Mesendoderm (in vitro differentiated cells): ENCODE data around the gene ARSA. TPM values are rescaled to one million over a fixed set of nuclear protein-coding genes. Genes with fewer than 3 reads are reported as not detected.
A peak's percentile ranks its signal among the peaks of the same experiment; 100 is the strongest.

Experiments used
- DNase-seq: peaks from one replicate; pipeline ENCODE4 v3.0.0; 2013
- H2AK5ac ChIP-seq: 2 replicates; pipeline ENCODE4 v1.6.1; 2013; ENCODE audit warnings: low read length, inconsistent platforms
- H2BK120ac ChIP-seq: 2 replicates; pipeline ENCODE4 v1.6.1; 2013; ENCODE audit warnings: low read depth, mild to moderate bottlenecking, low read length, moderate library complexity, mixed read lengths
- H2BK15ac ChIP-seq: replicated peaks from 2 replicates; pipeline ENCODE4 v1.6.1; 2013; ENCODE audit warnings: low read depth, mild to moderate bottlenecking, moderate library complexity
- H2BK5ac ChIP-seq: 2 replicates; pipeline ENCODE4 v1.6.1; 2013; ENCODE audit warnings: low read length, inconsistent platforms
- H3K18ac ChIP-seq: 2 replicates; pipeline ENCODE4 v1.6.1; 2013; ENCODE audit warnings: mild to moderate bottlenecking, low read length, mixed read lengths
- H3K23ac ChIP-seq: one replicate; pipeline ENCODE4 v1.6.1; 2013; ENCODE audit warnings: low read length
- H3K27ac ChIP-seq: 2 replicates; pipeline ENCODE4 v1.5.1; 2013; ENCODE audit warnings: low read depth, mild to moderate bottlenecking, inconsistent platforms, low read length, moderate library complexity
- H3K27me3 ChIP-seq: 2 replicates; pipeline ENCODE4 v1.6.1; 2013; ENCODE audit warnings: low read length, control low read depth, mild to moderate bottlenecking, inconsistent platforms; ENCODE audit not compliant: insufficient read depth, poor library complexity
- H3K36me3 ChIP-seq: 2 replicates; pipeline ENCODE4 v1.6.1; 2013; ENCODE audit warnings: low read length, inconsistent platforms; ENCODE audit not compliant: control insufficient read depth, insufficient read depth
- H3K4ac ChIP-seq: one replicate; pipeline ENCODE4 v1.6.1; 2013; ENCODE audit warnings: low read depth, mild to moderate bottlenecking, low read length, moderate library complexity
- H3K4me1 ChIP-seq: 2 replicates; pipeline ENCODE4 v1.6.1; 2013; ENCODE audit warnings: low read depth, low read length, inconsistent platforms; ENCODE audit not compliant: control insufficient read depth
- H3K4me2 ChIP-seq: 2 replicates; pipeline ENCODE4 v1.6.1; 2013; ENCODE audit warnings: low read length
- H3K4me3 ChIP-seq: 2 replicates; pipeline ENCODE4 v1.5.1; 2013; ENCODE audit warnings: mild to moderate bottlenecking, low read length
- H3K56ac ChIP-seq: one replicate; pipeline ENCODE4 v1.6.1; 2013; ENCODE audit warnings: low read length
- H3K79me1 ChIP-seq: 2 replicates; pipeline ENCODE4 v1.6.1; 2013; ENCODE audit warnings: low read length, inconsistent platforms
- H3K79me2 ChIP-seq: 2 replicates; pipeline ENCODE4 v1.6.1; 2013; ENCODE audit warnings: mild to moderate bottlenecking, low read length; ENCODE audit not compliant: control insufficient read depth, insufficient read depth
- H3K9ac ChIP-seq: 2 replicates; pipeline ENCODE4 v1.6.1; 2013; ENCODE audit warnings: low read length, inconsistent platforms
- H4K5ac ChIP-seq: one replicate; pipeline ENCODE4 v1.6.1; 2013; ENCODE audit warnings: low read length
- H4K8ac ChIP-seq: one replicate; pipeline ENCODE4 v1.6.1; 2013; ENCODE audit warnings: low read depth, mild to moderate bottlenecking, control low read depth, low read length, moderate library complexity
- WGBS: extraction: QIAGEN DNeasy Blood & Tissue Kit; methylation state at CpG from one replicate; pipeline ENCODE4 v1.1.7; 2013; ENCODE audit warnings: low lambda C conversion rate, missing lambda C conversion rate; ENCODE audit not compliant: insufficient coverage; ENCODE audit errors: extremely low coverage; 5-methylcytosine and 5-hydroxymethylcytosine counted together
- polyA plus RNA-seq, 2 experiments: library from polyadenylated mRNA; stranded (reverse); fragments of 200-250 nt; gene quantifications; one replicate each; pipeline ENCODE4 v1.2.3, GENCODE V29; 2013

The ARSA gene
- 3.3 TPM for polyA plus RNA-seq (2013, experiment 1 of 2)
- polyA plus RNA-seq (2013, experiment 2 of 2) = 3.1 TPM

DNA sequence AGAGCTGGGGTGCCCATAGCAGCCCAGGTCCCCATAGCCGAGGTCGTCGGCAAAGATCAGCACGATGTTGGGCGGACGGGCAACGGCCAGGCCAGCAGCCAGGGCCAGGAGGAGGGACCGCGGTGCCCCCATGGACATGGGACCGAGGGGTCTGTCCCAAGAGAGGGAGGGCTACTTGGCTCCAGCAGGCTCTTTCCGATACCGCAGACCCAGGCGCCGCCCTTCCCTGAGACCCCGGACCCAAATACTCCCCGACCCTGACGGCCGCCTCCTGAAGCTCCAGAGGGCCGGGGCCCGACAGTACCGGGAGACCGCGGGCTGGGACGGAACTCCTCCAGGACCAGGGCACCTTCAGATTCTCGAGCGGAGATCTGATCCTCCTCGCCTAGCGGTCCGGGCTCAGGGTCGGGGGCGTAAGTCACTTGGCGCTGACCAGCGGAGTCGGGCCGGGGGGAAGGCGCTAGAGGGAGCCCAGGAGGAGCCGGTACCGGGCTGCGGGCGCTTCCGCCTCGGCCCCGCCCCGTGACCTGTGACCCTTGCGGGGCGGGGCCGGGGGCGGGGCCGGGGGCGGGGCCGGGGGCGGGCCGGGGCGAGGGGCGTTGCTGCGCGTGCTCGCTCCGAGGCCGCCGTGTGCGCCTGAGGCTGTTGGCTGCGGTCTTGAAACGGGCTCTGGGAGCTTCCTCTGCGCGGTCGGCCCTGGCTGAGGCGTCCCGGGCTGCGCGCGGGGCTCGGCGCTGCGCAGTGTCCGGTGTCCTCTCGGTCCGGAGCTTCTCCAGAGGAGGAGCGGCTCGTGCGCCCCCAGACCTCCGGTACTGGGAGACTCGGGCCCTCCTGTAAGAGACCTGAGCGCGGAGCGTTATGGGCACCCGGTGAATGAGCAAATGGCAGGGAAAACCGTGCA lies at the start of gene ARSA:
TSS of gene ARSA (minus strand) at position 511 of the 901 bp plus-strand sequence. CDS start at position 138, 373 bp downstream.
- no peak within 1 kb of the TSS for H2AK5ac ChIP-seq
- H2BK5ac ChIP-seq = peak within 1 kb of the TSS; percentile 6
- no peak within 1 kb of the TSS for H3K4ac ChIP-seq
- no peak within 1 kb of the TSS for H2BK120ac ChIP-seq
- no peak within 1 kb of the TSS for H3K23ac ChIP-seq
- no peak within 1 kb of the TSS for H3K27ac ChIP-seq
- no peaks in the 10 kb centered on the region for H3K27me3 ChIP-seq
- H3K9ac ChIP-seq = peak within 1 kb of the TSS; percentile 81
- no CpG with 5 or more reads among the region's 88 CpGs for WGBS
- H2BK15ac ChIP-seq = no peak within 1 kb of the TSS
- H3K79me1 ChIP-seq = peaks cover 1% of the 10 kb centered on the region
- no peaks in the 10 kb centered on the region for H3K36me3 ChIP-seq
- H4K5ac ChIP-seq = no peak within 1 kb of the TSS
- H3K56ac ChIP-seq = peak within 1 kb of the TSS; percentile 93
- no peaks in the 10 kb centered on the region for H3K79me2 ChIP-seq
- H3K4me2 ChIP-seq = peak within 1 kb of the TSS; percentile 87
- no peak within 1 kb of the TSS for H3K18ac ChIP-seq
- no peaks in the 10 kb centered on the region for H3K4me1 ChIP-seq
- no peak within 1 kb of the TSS for H4K8ac ChIP-seq
- H3K4me3 ChIP-seq = peak within 1 kb of the TSS; percentile 71
- peak; percentile 86 for DNase-seq

DNA sequence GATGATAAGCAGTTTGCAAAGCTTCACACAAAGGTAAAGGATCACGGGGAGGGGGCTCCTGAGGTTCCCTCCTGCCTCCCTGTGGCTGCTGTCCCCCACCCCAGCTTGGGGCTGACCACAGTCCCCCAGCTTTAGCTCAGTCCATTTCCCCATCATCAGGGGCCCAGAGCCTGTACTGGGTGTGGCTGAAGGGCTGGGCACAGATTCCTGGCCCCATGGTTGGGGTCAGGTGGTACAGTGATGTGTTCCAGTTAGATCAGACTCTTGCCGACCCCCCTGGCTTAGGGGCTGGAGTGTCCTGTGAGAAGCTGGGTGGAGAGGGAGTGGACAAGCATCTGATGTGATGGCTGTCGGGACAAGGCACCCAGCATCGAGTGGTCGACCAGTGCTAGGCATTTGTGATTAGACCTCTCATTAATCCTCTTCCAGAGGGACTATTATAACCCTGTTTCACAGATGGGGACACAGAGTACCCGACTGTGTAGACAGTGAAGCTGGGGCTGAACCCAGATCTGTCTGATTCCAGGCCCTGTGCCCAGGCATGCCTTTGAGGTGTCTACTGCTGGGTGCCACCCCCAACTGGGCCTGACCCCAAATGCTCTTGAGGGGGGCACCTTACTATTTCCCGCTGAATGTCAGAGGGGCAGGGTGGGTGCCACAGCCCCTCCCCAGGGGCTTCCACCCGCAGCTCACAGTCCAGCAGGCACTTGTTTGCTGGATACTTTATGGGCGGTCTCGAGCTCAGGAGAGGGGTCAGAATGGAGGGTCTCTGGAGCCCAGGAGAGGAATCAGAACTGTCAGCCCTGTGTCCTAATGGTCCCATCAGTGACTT lies 48.9 kb upstream of the ARSA start:
- no peaks in the 10 kb centered on the region for H3K79me2 ChIP-seq
- no CpG with 5 or more reads among the region's 10 CpGs for WGBS
- H3K56ac ChIP-seq = no peak overlapping the region
- H3K4me3 ChIP-seq = no peak overlapping the region
- no peak overlapping the region for H2AK5ac ChIP-seq
- H4K8ac ChIP-seq = no peak overlapping the region
- H2BK120ac ChIP-seq = no peak overlapping the region
- DNase-seq = no peak
- no peak overlapping the region for H3K27ac ChIP-seq
- H3K23ac ChIP-seq = no peak overlapping the region
- no peak overlapping the region for H3K9ac ChIP-seq
- no peak overlapping the region for H2BK15ac ChIP-seq
- no peak overlapping the region for H3K4me2 ChIP-seq
- no peaks in the 10 kb centered on the region for H3K79me1 ChIP-seq
- no peak overlapping the region for H3K4ac ChIP-seq
- no peak overlapping the region for H2BK5ac ChIP-seq
- H3K4me1 ChIP-seq = no peaks in the 10 kb centered on the region
- no peak overlapping the region for H4K5ac ChIP-seq
- H3K27me3 ChIP-seq = no peaks in the 10 kb centered on the region
- H3K18ac ChIP-seq = no peak overlapping the region
- no peaks in the 10 kb centered on the region for H3K36me3 ChIP-seq

DNA sequence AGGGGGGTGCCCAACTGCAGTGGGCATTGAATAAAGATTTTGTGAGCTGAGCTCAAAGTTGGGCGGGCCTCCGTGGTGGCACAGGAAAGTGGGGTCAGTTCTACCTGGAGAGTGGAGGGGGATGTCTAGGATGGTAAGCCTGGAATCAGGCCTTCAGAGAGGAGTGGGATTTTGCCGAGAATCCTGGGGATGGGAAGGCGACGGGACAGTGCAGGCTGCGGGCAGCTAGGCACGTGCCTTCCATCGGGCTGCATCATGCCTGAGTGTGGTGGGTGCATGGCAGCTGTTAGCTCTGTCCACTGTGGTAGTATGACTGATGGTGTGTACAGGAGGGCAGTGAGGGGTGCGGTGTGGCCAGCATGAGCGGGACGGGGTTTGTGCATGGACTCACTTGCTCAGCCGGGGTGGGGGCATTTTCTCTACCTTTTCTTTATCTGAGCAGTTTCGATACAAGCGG lies 48.3 kb upstream of the ARSA start:
- Histone ChIP-seq H3K4ac (no peak overlapping the region), H3K9ac (no peak overlapping the region), H4K8ac (no peak overlapping the region), H3K23ac (no peak overlapping the region), H4K5ac (no peak overlapping the region), H3K4me1 (no peaks in the 10 kb centered on the region), H3K79me2 (no peaks in the 10 kb centered on the region), H3K36me3 (no peaks in the 10 kb centered on the region), H3K4me2 (no peak overlapping the region), H2BK120ac (no peak overlapping the region), H3K27ac (no peak overlapping the region), H3K4me3 (no peak overlapping the region), H3K56ac (no peak overlapping the region), H3K18ac (no peak overlapping the region), H2BK5ac (no peak overlapping the region), H3K79me1 (no peaks in the 10 kb centered on the region), H2AK5ac (no peak overlapping the region), H3K27me3 (no peaks in the 10 kb centered on the region), H2BK15ac (no peak overlapping the region)
- DNase-seq = no peak
- WGBS = no CpG with 5 or more reads among the region's 14 CpGs

DNA sequence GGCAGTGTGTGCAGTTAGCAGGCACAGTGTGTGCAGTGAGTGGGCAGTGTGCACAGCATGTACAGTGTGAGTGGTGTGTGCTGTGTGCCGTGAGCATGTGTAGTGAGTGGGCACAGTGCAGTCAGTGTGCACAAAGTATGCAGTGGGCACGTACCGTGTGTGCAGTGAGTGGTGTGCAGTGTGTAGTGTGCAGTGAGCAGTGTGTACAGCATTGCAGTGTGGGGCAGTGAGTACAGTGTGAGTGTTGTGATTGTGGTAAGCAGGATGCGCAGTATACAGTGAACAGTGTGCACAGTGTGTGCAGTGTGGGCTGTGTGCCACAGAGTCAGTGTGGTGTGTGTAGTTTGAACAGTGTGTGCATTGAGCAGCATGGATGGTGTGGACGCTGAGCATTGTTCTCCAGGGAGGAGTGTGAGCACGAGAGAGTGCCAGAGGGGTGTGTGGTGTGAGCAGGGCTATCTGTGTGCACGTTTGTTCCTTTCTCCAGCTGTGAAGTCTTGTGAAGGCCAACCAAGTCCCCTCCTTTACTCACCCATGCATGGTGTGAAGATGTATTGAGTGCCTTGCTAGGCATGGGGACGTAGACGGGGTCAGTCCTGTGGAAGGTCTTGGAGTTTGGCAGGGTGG lies 47.7 kb upstream of the ARSA start:
- no peaks in the 10 kb centered on the region for H3K27me3 ChIP-seq
- H3K23ac ChIP-seq = no peak overlapping the region
- H3K4ac ChIP-seq = no peak overlapping the region
- H2BK120ac ChIP-seq = no peak overlapping the region
- no peak overlapping the region for H3K18ac ChIP-seq
- DNase-seq = no peak
- no peak overlapping the region for H3K27ac ChIP-seq
- no peak overlapping the region for H4K8ac ChIP-seq
- no peak overlapping the region for H2BK5ac ChIP-seq
- H3K4me3 ChIP-seq = no peak overlapping the region
- H2BK15ac ChIP-seq = no peak overlapping the region
- H3K9ac ChIP-seq = peak overlapping the region; percentile 33
- H3K4me1 ChIP-seq = no peaks in the 10 kb centered on the region
- H3K79me2 ChIP-seq = no peaks in the 10 kb centered on the region
- no CpG with 5 or more reads among the region's 9 CpGs for WGBS
- H4K5ac ChIP-seq = no peak overlapping the region
- peak overlapping the region; percentile 74 for H3K56ac ChIP-seq
- H2AK5ac ChIP-seq = no peak overlapping the region
- H3K4me2 ChIP-seq = peak overlapping the region; percentile 35
- H3K79me1 ChIP-seq = no peaks in the 10 kb centered on the region
- no peaks in the 10 kb centered on the region for H3K36me3 ChIP-seq

- Histone ChIP-seq H3K9ac (peak overlapping the region; percentile 33), H3K79me1 (no peaks in the 10 kb centered on the region), H2BK5ac (no peak overlapping the region), H3K4me1 (no peaks in the 10 kb centered on the region), H3K27ac (no peak overlapping the region), H2BK15ac (no peak overlapping the region), H2BK120ac (no peak overlapping the region), H3K56ac (peak overlapping the region; percentile 74), H3K23ac (no peak overlapping the region), H2AK5ac (no peak overlapping the region), H3K27me3 (no peaks in the 10 kb centered on the region), H4K8ac (no peak overlapping the region), H3K4ac (no peak overlapping the region), H3K18ac (no peak overlapping the region), H3K4me2 (peak overlapping the region; percentile 35), H3K4me3 (no peak overlapping the region), H3K79me2 (no peaks in the 10 kb centered on the region), H4K5ac (no peak overlapping the region), H3K36me3 (no peaks in the 10 kb centered on the region)
- DNase-seq = peak; percentile 89
- WGBS = no CpG with 5 or more reads among the region's 105 CpGs
Observed at GRCh38 chr22:50674606-50675552, 46.9 kb upstream of the ARSA start.
